Measurements from ENCODE around the gene ARHGAP15. TPM values are rescaled to one million over a fixed set of nuclear protein-coding genes. Genes with fewer than 3 reads are reported as not detected.

ARHGAP15 gene
- total RNA-seq, 1 donor from 2014 or later = not detected

DNA sequence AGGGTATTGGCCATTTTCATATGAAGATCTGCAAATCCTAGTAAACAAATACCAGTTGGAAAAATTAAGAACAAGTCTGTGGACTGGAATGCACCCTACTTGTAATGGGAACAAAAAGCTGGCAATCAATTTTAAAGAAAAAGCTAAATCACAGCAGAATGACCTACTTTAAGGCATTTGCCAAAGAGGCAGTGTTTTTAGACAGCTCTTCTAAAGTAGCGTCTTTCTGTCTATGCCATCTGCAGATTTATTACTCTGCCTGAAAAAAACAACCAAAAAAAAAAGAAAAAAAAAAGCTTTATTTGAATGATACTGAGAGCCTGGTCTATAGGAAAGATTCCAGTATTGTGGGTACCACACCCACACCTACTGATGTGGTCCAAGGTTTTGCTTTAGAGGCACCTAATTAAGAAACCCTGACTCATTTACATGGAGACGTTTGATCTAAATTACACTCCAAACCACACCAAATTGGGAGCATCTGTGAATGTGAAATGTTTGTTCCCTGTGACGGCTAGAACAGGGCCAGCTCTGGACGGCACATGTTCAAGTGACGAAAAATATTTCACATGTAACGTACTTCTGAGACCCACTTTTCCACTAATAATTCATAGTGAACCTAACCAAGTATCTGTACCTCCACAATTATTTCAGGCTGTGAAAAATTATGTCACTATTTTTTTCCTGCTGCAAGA lies 597.1 kb downstream of the ARHGAP15 start:
- H3K27ac Mint-ChIP-seq (ENCODE audit: unreplicated experiment) = no peak overlapping the region
- Histone ChIP-seq H3K27ac (ENCODE audit: low read depth, low read length) (no peak overlapping the region), H3K79me2 (ENCODE audit: insufficient read depth, low read length) (no peaks in the 10 kb centered on the region), H3K4me3 (ENCODE audit: insufficient read depth, low read depth, low read length) (no peak overlapping the region), H3K27me3 (ENCODE audit: insufficient read depth, low read length) (no peaks in the 10 kb centered on the region), H4K20me1 (ENCODE audit: insufficient read depth, low read length) (no peaks in the 10 kb centered on the region), H3K9ac (ENCODE audit: low read length) (no peak overlapping the region), H3K9me3 (ENCODE audit: insufficient read depth, low read depth, low read length) (no peaks in the 10 kb centered on the region), H3K4me2 (ENCODE audit: low read length) (no peak overlapping the region), H2AFZ (ENCODE audit: low read depth, low read length) (no peak overlapping the region), H3K36me3 (ENCODE audit: insufficient read depth, low read length) (no peaks in the 10 kb centered on the region), H3K4me1 (ENCODE audit: insufficient read depth, low read length) (no peaks in the 10 kb centered on the region)
- H3K27me3 Mint-ChIP-seq (ENCODE audit: low read depth, unreplicated experiment) = no peaks in the 10 kb centered on the region
- DNase-seq (ENCODE audit: low read depth) (no peak), FAIRE-seq (peak; percentile 17)
- peaks cover 7% of the 10 kb centered on the region for H3K4me1 Mint-ChIP-seq (ENCODE audit: low read depth, unreplicated experiment)
- no peak for TF ChIP-seq EZH2 (IDR thresholded peaks at IDR 0.05; ENCODE audit: insufficient read depth, low read length)
- TF ChIP-seq, protein P1, sequence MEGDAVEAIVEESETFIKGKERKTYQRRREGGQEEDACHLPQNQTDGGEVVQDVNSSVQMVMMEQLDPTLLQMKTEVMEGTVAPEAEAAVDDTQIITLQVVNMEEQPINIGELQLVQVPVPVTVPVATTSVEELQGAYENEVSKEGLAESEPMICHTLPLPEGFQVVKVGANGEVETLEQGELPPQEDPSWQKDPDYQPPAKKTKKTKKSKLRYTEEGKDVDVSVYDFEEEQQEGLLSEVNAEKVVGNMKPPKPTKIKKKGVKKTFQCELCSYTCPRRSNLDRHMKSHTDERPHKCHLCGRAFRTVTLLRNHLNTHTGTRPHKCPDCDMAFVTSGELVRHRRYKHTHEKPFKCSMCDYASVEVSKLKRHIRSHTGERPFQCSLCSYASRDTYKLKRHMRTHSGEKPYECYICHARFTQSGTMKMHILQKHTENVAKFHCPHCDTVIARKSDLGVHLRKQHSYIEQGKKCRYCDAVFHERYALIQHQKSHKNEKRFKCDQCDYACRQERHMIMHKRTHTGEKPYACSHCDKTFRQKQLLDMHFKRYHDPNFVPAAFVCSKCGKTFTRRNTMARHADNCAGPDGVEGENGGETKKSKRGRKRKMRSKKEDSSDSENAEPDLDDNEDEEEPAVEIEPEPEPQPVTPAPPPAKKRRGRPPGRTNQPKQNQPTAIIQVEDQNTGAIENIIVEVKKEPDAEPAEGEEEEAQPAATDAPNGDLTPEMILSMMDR (IDR thresholded peaks at IDR 0.05; ENCODE audit: insufficient read depth, low read depth, low read length) = no peak
- no peaks in the 10 kb centered on the region for H3K36me3 Mint-ChIP-seq (ENCODE audit: low read depth, unreplicated experiment)
- H3K4me3 Mint-ChIP-seq (ENCODE audit: unreplicated experiment) = no peak overlapping the region
- H3K9me3 Mint-ChIP-seq (ENCODE audit: unreplicated experiment) = no peaks in the 10 kb centered on the region

GRCh38 chr2:143728498-143728897 lies 599.3 kb downstream of the ARHGAP15 start:
- H3K36me3 Mint-ChIP-seq (ENCODE audit: low read depth, unreplicated experiment) = no peaks in the 10 kb centered on the region
- Histone ChIP-seq H3K79me2 (ENCODE audit: insufficient read depth, low read length) (no peaks in the 10 kb centered on the region), H4K20me1 (ENCODE audit: insufficient read depth, low read length) (no peaks in the 10 kb centered on the region), H3K4me1 (ENCODE audit: insufficient read depth, low read length) (no peaks in the 10 kb centered on the region), H3K4me2 (ENCODE audit: low read length) (no peak overlapping the region), H2AFZ (ENCODE audit: low read depth, low read length) (no peak overlapping the region), H3K36me3 (ENCODE audit: insufficient read depth, low read length) (no peaks in the 10 kb centered on the region), H3K9me3 (ENCODE audit: insufficient read depth, low read depth, low read length) (no peaks in the 10 kb centered on the region), H3K27me3 (ENCODE audit: insufficient read depth, low read length) (no peaks in the 10 kb centered on the region), H3K4me3 (ENCODE audit: insufficient read depth, low read depth, low read length) (no peak overlapping the region), H3K9ac (ENCODE audit: low read length) (no peak overlapping the region), H3K27ac (ENCODE audit: low read depth, low read length) (no peak overlapping the region)
- TF ChIP-seq, protein P1 (IDR thresholded peaks at IDR 0.05; ENCODE audit: insufficient read depth, low read depth, low read length) = no peak
- TF ChIP-seq EZH2 (IDR thresholded peaks at IDR 0.05; ENCODE audit: insufficient read depth, low read length) = no peak
- no peaks in the 10 kb centered on the region for H3K9me3 Mint-ChIP-seq (ENCODE audit: unreplicated experiment)
- FAIRE-seq (no peak), DNase-seq (ENCODE audit: low read depth) (no peak)
- no peak overlapping the region for H3K4me3 Mint-ChIP-seq (ENCODE audit: unreplicated experiment)
- peaks cover 7% of the 10 kb centered on the region for H3K4me1 Mint-ChIP-seq (ENCODE audit: low read depth, unreplicated experiment)
- no peaks in the 10 kb centered on the region for H3K27me3 Mint-ChIP-seq (ENCODE audit: low read depth, unreplicated experiment)
- H3K27ac Mint-ChIP-seq (ENCODE audit: unreplicated experiment) = no peak overlapping the region

DNA sequence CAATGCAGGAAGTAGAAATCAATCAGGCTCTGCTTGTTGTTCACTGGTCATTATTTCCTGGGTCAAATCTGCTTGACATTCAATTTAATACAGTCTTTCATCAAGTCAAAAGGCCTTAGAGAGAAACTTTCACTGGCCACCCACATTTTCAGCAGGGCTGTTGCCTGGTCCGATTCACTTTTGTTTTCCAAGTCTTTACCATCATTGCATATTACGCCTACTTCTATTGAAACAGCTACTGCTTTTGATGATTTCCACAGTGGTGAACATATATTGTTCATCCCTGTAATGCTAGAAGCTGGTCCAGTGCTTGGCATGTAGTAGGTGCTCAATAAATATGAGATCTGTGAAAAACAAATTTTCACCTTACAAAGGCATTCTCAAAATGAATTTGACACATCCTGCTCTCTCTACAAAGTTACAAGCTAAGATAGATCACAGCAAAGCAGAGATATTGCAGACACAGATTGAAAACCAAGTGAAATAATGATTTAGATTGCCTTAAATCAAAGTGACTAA lies 600.1 kb downstream of the ARHGAP15 start:
- Histone ChIP-seq H2AFZ (ENCODE audit: low read depth, low read length) (no peak overlapping the region), H3K4me1 (ENCODE audit: insufficient read depth, low read length) (no peaks in the 10 kb centered on the region), H3K27ac (ENCODE audit: low read depth, low read length) (no peak overlapping the region), H3K9ac (ENCODE audit: low read length) (no peak overlapping the region), H3K4me3 (ENCODE audit: insufficient read depth, low read depth, low read length) (no peak overlapping the region), H3K79me2 (ENCODE audit: insufficient read depth, low read length) (no peaks in the 10 kb centered on the region), H3K4me2 (ENCODE audit: low read length) (no peak overlapping the region), H3K36me3 (ENCODE audit: insufficient read depth, low read length) (no peaks in the 10 kb centered on the region), H3K27me3 (ENCODE audit: insufficient read depth, low read length) (no peaks in the 10 kb centered on the region), H3K9me3 (ENCODE audit: insufficient read depth, low read depth, low read length) (no peaks in the 10 kb centered on the region), H4K20me1 (ENCODE audit: insufficient read depth, low read length) (no peaks in the 10 kb centered on the region)
- Mint-ChIP-seq H3K4me1 (ENCODE audit: low read depth, unreplicated experiment) (peaks cover 7% of the 10 kb centered on the region), H3K36me3 (ENCODE audit: low read depth, unreplicated experiment) (no peaks in the 10 kb centered on the region), H3K27me3 (ENCODE audit: low read depth, unreplicated experiment) (no peaks in the 10 kb centered on the region), H3K27ac (ENCODE audit: unreplicated experiment) (no peak overlapping the region), H3K4me3 (ENCODE audit: unreplicated experiment) (no peak overlapping the region), H3K9me3 (ENCODE audit: unreplicated experiment) (no peaks in the 10 kb centered on the region)
- TF ChIP-seq, protein P1 (IDR thresholded peaks at IDR 0.05; ENCODE audit: insufficient read depth, low read depth, low read length) = no peak
- DNase-seq (ENCODE audit: low read depth) (no peak), FAIRE-seq (no peak)
